GM06990 (cell line): ENCODE data around the gene FMC1.

Experiments used
- DNase-seq: peaks from one replicate; pipeline ENCODE4 v3.0.0-alpha.2; 2011; ENCODE audit not compliant: insufficient read length; ENCODE audit errors: extremely low read depth
- H3K27me3 ChIP-seq: replicated peaks from 2 replicates; pipeline ENCODE4 v1.6.0; 2011; ENCODE audit warnings: low read length; ENCODE audit not compliant: control insufficient read depth, insufficient read depth
- H3K36me3 ChIP-seq: 2 replicates; pipeline ENCODE4 v1.5.1; 2011; ENCODE audit warnings: low read length; ENCODE audit not compliant: control insufficient read depth, insufficient read depth
- H3K4me3 ChIP-seq: replicated peaks from 2 replicates; pipeline ENCODE4 v1.5.1; 2011; ENCODE audit warnings: low read depth, mild to moderate bottlenecking, control low read depth, low read length
- TF ChIP-seq, protein P1 (sequence below): IDR thresholded peaks from 2 replicates; pipeline ENCODE4 v1.5.1; 2011; ENCODE audit warnings: low read length, control low read depth, mild to moderate bottlenecking, inconsistent platforms; ENCODE audit not compliant: insufficient read depth, poor library complexity, severe bottlenecking

The FMC1 gene

DNA sequence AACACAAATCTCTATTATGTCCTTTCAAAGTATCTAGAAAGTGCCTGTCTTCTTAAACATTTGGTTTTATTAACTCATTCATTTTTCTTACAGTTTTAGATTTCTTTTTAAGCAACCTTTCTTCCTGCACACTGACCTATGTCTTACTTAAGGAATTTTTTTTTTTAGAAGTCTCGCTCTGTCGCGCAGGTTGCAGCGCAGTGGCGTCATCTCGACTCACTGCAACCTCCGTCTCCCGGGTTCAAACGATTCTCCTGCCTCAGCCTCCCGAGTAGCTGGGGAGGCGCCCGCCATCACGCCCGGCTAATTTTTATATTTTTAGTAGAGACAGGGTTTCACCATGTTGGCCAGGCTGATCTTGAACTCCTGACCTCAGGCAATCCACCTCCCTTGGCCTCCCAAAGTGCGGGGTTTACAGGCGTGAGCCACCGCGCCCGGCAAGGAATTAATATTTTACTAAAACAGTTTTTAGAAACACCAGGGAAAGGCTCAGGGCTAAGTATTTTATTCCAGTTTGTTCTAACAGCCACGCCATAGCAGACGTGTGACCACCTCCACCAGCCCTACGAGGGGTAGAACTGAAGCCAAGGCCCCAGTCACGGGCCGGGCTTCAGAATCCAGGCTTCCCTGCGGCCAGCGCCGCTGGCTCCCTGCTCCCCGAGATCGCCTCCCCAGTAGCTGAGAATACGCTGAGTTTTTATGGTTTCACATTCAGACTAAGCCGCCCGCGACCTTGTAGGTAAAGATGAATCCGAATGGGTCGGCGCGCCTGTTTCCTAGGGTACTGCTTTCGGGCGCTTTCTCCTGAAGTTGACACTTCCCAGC is 17.6 kb downstream of the FMC1 start:
- Histone ChIP-seq H3K27me3 (no peaks in the 10 kb centered on the region), H3K4me3 (peak overlapping the region; percentile 62), H3K36me3 (peaks cover 2% of the 10 kb centered on the region; the same call in 1 of the 2 replicates)
- DNase-seq: peak; percentile 48
- TF ChIP-seq, protein P1, sequence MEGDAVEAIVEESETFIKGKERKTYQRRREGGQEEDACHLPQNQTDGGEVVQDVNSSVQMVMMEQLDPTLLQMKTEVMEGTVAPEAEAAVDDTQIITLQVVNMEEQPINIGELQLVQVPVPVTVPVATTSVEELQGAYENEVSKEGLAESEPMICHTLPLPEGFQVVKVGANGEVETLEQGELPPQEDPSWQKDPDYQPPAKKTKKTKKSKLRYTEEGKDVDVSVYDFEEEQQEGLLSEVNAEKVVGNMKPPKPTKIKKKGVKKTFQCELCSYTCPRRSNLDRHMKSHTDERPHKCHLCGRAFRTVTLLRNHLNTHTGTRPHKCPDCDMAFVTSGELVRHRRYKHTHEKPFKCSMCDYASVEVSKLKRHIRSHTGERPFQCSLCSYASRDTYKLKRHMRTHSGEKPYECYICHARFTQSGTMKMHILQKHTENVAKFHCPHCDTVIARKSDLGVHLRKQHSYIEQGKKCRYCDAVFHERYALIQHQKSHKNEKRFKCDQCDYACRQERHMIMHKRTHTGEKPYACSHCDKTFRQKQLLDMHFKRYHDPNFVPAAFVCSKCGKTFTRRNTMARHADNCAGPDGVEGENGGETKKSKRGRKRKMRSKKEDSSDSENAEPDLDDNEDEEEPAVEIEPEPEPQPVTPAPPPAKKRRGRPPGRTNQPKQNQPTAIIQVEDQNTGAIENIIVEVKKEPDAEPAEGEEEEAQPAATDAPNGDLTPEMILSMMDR: no peak

DNA sequence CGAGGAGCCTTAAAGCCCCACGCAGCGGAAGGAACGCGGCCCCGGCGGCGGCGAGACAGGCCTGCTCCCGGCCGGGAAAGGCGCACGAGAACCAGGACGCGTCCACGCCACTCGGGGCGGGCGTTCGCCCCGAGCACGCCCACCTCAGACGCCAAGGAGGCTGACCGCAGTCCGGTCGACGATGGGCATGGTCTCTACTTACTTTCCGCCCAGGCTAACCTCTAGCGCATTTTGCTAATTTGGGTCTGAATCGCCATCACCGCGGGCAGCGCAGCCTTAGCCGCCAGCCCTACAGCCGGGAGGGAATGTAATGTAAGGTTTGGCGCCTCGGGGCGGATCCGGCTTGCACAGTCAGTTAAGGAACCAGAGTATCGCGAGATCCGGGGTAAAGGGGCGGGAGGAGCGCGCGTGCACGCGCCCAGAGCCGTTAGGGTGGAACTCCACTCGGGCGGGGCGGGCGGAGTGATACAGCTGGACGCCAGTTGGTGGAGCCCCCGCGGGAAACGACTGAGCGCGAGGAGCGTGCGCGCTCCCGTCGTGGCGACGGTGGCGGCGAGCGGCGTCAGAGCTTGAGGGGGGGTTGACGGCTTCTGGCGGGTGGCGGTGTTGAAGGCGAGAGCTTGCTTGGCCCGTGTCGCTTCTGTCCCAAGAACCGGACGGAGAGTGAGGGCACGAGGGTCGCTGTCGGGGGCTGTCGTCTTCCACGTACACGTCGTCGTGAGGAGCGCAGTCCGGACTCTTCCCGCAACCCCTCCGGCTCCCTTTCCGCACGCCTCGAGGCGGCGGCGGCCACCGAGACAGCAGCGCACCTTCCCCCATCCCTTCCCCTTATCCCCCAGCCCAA is 18.5 kb downstream of the FMC1 start, which contains the start of gene LUC7L2:
Gene LUC7L2, plus strand, starts transcription at position 529 of the 844 bp plus-strand sequence. CDS start 368 bp downstream, outside the sequence.
- peak; percentile 100 for DNase-seq
- H3K36me3 ChIP-seq: peaks cover 2% of the 10 kb centered on the region; the same call in 1 of the 2 replicates
- no peaks in the 10 kb centered on the region for H3K27me3 ChIP-seq
- TF ChIP-seq, protein P1: no peak
- peak within 1 kb of the TSS; percentile 87 for H3K4me3 ChIP-seq

GRCh38 chr7:139360210-139360947 is 19.2 kb downstream of the FMC1 start:
- TF ChIP-seq, protein P1: no peak
- Histone ChIP-seq H3K4me3 (peak overlapping the region; percentile 87), H3K27me3 (no peaks in the 10 kb centered on the region), H3K36me3 (peaks cover 2% of the 10 kb centered on the region; the same call in 1 of the 2 replicates)
- DNase-seq: peak; percentile 96

DNA sequence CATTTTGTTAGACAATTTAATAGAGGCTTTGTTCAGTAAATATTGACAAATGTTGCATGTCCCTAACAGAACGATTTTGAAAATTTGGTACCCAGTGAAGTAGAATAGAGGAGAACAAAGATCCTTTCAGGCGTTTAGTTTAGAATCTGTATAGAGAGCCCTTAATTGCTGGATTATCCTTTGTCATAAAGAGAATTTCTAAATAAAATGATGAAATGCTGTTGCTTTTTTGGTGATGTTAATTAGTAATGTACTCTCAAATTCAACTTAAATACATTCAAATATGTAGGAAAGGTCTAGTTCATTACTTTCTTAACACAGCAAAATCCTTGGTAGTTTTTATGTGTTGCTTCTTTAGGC is 19.8 kb downstream of the FMC1 start:
- DNase-seq: no peak
- Histone ChIP-seq H3K27me3 (no peaks in the 10 kb centered on the region), H3K36me3 (peaks cover 2% of the 10 kb centered on the region; the same call in 1 of the 2 replicates), H3K4me3 (peak overlapping the region; percentile 87)
- TF ChIP-seq, protein P1: no peak

- Histone ChIP-seq H3K27me3 (no peaks in the 10 kb centered on the region), H3K36me3 (peaks cover 3% of the 10 kb centered on the region), H3K4me3 (peak overlapping the region; percentile 87)
- TF ChIP-seq, protein P1: no peak
- no peak for DNase-seq
Measured at GRCh38 chr7:139361523-139361922, 20.4 kb downstream of the FMC1 start.
